Prostate gland (tissue), 2 donors: Measurements from ENCODE around the gene SPRYD7.

Experiments
- POLR2A ChIP-seq: fragments of 450-650 bp; IDR thresholded peaks from one replicate; pipeline ENCODE4 v1.6.1; 2016; ENCODE audit warnings: antibody characterized with exemption, mild to moderate bottlenecking
- POLR2AphosphoS5 ChIP-seq: sonication (generic); formaldehyde crosslinking; IDR thresholded peaks from one replicate; pipeline ENCODE4 v1.6.1; 2017; ENCODE audit warnings: antibody characterized with exemption
- TF ChIP-seq, protein P1 (sequence below), 4 experiments: fragments of 200-600 bp in 2 of 4; fragments of 450-650 bp in 2 of 4; sonication (generic) in 2 of 4; IDR thresholded peaks; 1 replicate in 3 of 4; 2 replicates in 1 of 4; pipeline ENCODE4 v1.5.1; 2016 to 2019; ENCODE audit warnings: antibody characterized with exemption in 4 of 4, mild to moderate bottlenecking in 2 of 4, moderate library complexity in 2 of 4

DNA sequence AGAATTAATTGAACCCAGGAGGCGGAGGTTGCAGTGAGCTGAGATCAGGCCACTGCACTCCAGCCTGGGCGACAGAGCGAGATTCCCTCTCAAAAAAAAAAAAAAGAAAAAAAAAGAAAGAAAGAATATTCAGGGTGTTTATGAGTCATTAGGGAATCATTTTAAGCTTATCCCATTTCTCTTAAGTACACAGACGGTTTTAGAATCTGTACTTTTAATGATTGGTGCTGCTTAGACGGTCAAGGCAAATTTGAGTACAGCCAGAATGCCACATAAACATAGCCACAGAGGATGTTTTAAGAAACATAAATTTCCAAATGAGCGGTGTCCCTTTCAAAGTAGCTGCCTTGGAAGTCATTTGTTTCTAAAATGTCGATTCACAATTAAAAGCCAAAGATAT, 2.6 kb downstream of the SPRYD7 start:
- no peak for TF ChIP-seq POLR2A
- TF ChIP-seq POLR2AphosphoS5: no peak
- TF ChIP-seq, protein P1, sequence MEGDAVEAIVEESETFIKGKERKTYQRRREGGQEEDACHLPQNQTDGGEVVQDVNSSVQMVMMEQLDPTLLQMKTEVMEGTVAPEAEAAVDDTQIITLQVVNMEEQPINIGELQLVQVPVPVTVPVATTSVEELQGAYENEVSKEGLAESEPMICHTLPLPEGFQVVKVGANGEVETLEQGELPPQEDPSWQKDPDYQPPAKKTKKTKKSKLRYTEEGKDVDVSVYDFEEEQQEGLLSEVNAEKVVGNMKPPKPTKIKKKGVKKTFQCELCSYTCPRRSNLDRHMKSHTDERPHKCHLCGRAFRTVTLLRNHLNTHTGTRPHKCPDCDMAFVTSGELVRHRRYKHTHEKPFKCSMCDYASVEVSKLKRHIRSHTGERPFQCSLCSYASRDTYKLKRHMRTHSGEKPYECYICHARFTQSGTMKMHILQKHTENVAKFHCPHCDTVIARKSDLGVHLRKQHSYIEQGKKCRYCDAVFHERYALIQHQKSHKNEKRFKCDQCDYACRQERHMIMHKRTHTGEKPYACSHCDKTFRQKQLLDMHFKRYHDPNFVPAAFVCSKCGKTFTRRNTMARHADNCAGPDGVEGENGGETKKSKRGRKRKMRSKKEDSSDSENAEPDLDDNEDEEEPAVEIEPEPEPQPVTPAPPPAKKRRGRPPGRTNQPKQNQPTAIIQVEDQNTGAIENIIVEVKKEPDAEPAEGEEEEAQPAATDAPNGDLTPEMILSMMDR (IDR thresholded peaks at IDR 0.05): no peak
